Urinary bladder (tissue), 4 donors: ENCODE results near the gene PACS1. TPM values are rescaled to one million over a fixed set of nuclear protein-coding genes. Genes with fewer than 3 reads are reported as not detected.

Experiments
- DNase-seq: peaks from one replicate; pipeline ENCODE4 v3.0.0-alpha.2; 2015; ENCODE audit errors: extremely low spot score
- H3K27ac ChIP-seq: one replicate; pipeline ENCODE4 v1.5.1; 2013; ENCODE audit warnings: low read depth, mild to moderate bottlenecking, moderate library complexity
- H3K36me3 ChIP-seq: one replicate; pipeline ENCODE4 v1.6.1; 2013; ENCODE audit warnings: mild to moderate bottlenecking, moderate library complexity; ENCODE audit not compliant: insufficient read depth
- H3K4me1 ChIP-seq: one replicate; pipeline ENCODE4 v1.6.1; 2013; ENCODE audit warnings: mild to moderate bottlenecking, moderate library complexity; ENCODE audit not compliant: insufficient read depth
- H3K4me3 ChIP-seq: one replicate; pipeline ENCODE4 v1.5.1; 2013; ENCODE audit warnings: low read depth, low read length
- WGBS: extraction: QIAGEN DNeasy Blood & Tissue Kit; methylation state at CpG from one replicate; pipeline ENCODE4 v1.1.7; 2013; 5-methylcytosine and 5-hydroxymethylcytosine counted together
- polyA plus RNA-seq: library from polyadenylated mRNA; stranded (reverse); fragments of 200-250 nt; gene quantifications from one replicate; pipeline ENCODE4 v1.2.3, GENCODE V29; 2013
- total RNA-seq: library from RNA; depleted of rRNA; stranded (reverse); fragments of >200 nt; gene quantifications from one replicate; pipeline ENCODE4 v1.2.3, GENCODE V29; 2014
- donor health status: healthy with polysubstance abuse.
- donor health status: healthy.

The PACS1 gene
- total and polyA plus RNA-seq, 2 donors = 41.3 to 42.3 TPM

DNA sequence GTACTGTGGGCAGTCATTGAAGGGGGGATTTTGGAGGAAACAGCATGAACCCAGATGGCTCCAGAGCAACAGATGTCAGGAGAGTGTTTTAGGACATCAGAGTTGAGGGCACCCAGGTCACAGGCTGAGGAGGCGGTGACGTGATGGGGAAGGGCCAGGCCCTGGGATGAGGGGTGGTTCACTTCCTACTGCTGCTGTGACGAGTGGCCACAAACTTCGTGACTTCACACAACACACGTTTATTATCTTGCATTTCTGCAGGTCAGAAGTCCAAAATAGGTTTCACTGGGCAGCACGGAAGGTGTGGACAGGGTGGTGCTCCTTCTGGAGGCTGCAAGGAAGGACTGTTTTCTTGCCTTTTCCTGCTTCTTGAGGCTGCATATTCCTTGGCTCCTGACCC lies 120.7 kb downstream of the PACS1 start:
- no peaks in the 10 kb centered on the region for H3K36me3 ChIP-seq
- 63% methylated on average over 6 of the region's 6 CpGs for WGBS
- no peaks in the 10 kb centered on the region for H3K4me1 ChIP-seq
- H3K4me3 ChIP-seq = no peak overlapping the region
- H3K27ac ChIP-seq = no peak overlapping the region
- DNase-seq = no peak

DNA sequence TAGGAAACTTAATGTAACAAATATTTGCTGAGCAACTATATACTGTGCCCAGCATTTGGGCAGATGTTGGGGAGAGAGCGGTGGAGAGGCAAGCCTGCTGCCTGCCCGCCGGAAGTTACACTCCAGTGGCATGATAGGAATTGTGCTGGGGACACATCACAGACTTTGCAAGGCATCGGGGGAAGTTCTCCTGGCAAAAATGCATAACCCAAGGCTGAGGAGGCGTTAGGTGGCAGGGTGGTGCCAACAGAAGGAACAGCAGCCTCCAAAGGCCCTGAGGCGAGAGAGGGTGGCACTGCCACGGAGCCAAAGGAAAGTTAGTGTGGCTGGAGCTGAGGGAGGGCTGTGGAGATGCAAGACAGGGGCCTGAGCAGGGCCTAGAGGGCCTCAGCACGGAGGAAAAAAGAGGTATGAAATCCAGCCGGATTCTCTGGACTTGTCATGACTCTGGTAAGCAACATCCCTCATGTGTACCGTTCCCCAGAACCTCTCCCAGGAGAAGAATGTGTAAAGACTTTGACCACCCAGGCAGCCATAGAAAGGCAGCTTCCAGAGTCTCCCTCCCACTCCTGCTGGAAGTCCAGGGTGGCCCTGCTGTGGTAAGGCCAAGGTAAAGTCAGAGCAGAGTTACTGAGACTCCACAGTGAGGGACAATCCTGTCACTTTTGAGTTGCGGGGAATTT lies 122.2 kb downstream of the PACS1 start:
- no peaks in the 10 kb centered on the region for H3K36me3 ChIP-seq
- no peak overlapping the region for H3K27ac ChIP-seq
- 68% methylated on average over 11 of the region's 11 CpGs for WGBS
- no peak overlapping the region for H3K4me3 ChIP-seq
- no peaks in the 10 kb centered on the region for H3K4me1 ChIP-seq
- DNase-seq = no peak

DNA sequence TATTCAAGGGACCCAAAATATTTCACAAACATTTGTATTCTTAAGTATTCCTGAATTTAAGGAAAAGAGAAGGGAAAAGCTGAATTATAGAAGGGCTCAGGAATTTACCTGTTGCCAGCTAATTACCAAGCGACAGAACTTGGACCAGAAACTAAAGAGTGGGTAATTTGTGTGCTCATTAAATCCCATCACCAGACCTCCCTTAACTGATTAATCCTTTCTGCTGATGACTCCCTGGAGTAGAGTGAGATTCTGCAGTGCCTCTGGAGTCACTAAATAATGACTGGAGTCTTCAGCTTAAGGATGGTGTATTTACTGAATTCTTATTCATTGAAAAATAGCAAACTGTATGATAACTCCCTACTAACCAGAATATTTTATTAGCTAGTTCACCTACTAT lies 124.3 kb downstream of the PACS1 start:
- WGBS = 93% methylated on average over 1 of the region's 1 CpG

DNA sequence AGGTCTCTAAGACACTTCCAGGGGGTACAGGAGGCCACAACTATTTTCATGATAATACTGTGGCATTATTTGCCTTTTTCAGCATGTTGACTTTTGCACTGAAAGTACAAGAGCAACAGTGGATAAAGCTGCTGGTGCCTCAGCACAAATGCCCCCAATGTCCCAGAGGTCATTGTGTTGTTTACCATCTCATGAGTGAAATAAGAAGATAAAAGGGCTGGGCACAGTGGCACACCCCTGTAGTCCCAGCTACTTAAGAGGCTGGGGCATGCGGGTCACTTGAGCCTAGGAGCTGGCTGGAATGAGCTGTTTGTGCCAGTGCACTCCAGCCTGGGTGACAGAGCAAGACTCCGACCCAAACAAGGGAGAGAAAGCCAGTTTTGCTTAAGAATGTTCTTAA lies 125.8 kb downstream of the PACS1 start:
- WGBS = 87% methylated on average over 2 of the region's 2 CpGs
- Histone ChIP-seq H3K4me1 (no peaks in the 10 kb centered on the region), H3K27ac (no peak overlapping the region), H3K4me3 (no peak overlapping the region), H3K36me3 (no peaks in the 10 kb centered on the region)
- no peak for DNase-seq

More for the DNA sequence above, 124.3 kb downstream of the PACS1 start:
- no peaks in the 10 kb centered on the region for H3K4me1 ChIP-seq
- no peaks in the 10 kb centered on the region for H3K36me3 ChIP-seq
- DNase-seq = no peak
- no peak overlapping the region for H3K27ac ChIP-seq
- no peak overlapping the region for H3K4me3 ChIP-seq

DNA sequence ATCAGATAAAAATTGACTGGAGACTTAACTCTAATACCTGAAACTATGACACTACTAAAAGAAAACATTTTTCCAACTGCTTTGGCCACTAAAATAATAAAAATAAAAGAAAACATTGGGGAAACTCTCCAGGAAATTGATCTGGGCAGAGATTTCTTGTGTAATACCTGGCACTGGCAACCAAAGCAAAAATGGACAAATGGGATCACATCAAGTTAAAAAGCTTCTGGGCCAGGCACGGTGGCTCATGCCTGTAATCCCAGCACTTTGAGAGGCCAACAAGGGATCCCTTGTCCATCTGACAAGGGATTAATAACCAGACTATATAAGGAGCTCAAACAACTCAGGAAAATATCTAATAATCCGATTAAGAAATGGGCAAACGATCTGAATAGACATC lies 133.8 kb downstream of the PACS1 start:
- DNase-seq = no peak
- no peaks in the 10 kb centered on the region for H3K4me1 ChIP-seq
- H3K4me3 ChIP-seq = no peak overlapping the region
- H3K36me3 ChIP-seq = no peaks in the 10 kb centered on the region
- no peak overlapping the region for H3K27ac ChIP-seq
- 91% methylated on average over 3 of the region's 3 CpGs for WGBS

DNA sequence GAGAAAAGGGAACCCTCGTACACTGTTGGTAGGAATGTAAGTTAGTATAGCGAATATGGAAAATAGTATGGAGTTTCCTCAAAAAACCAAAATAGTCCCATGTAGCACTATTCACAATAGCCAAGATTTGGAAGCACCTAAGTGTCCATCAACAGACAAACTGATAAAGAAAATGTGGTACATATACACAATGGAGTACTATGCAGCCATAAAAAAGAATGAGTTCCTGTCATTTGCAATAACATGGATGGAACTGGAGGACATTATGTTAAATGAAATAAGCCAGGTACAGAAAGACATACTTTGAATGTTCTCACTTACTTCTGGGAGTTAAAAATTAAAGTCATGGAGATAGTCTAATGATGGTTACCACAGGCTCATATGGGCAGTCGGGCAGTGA lies 134.3 kb downstream of the PACS1 start:
- Histone ChIP-seq H3K36me3 (no peaks in the 10 kb centered on the region), H3K4me3 (no peak overlapping the region), H3K27ac (no peak overlapping the region), H3K4me1 (no peaks in the 10 kb centered on the region)
- no peak for DNase-seq
- WGBS = 97% methylated on average over 3 of the region's 3 CpGs

DNA sequence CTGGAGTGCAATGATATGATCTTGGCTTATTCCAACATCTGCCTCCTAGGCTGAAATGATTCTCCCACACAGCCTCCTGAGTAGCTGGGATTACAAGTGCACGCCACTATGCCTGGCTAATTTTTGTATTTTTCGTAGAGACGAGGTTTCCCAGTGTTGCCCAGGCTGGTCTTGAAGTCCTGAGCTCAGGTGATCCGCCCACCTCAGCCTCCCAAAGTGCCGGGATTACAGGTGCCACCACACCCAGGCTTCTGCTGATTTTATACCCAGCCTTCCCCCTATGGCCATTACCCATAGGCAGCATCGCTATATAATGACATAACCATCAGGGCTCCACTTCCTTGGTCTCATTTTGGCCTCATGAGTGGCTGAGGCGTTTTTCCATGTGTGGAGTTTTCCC lies 137.7 kb downstream of the PACS1 start:
- H3K4me1 ChIP-seq = no peaks in the 10 kb centered on the region
- no peak for DNase-seq
- H3K27ac ChIP-seq = no peak overlapping the region
- 89% methylated on average over 7 of the region's 7 CpGs for WGBS
- H3K4me3 ChIP-seq = no peak overlapping the region
- H3K36me3 ChIP-seq = no peaks in the 10 kb centered on the region

DNA sequence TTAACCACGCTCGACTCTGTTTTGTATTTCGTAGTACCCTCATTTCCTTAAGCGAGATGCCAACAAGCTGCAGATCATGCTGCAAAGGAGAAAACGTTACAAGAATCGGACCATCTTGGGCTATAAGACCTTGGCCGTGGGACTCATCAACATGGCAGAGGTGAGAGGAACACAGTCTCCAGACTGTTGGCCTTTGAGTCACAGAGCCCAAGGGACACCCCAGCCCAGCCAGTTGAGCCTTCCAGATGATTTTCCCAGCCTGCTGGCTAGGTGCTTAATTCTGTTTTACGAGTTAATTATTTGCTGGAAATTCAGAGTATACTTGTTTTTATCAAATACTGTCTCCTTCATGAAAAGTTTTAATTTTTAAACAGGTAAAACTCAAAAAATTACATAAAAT lies 141.0 kb downstream of the PACS1 start:
- DNase-seq = no peak
- Histone ChIP-seq H3K4me1 (no peaks in the 10 kb centered on the region), H3K4me3 (no peak overlapping the region), H3K27ac (no peak overlapping the region), H3K36me3 (no peaks in the 10 kb centered on the region)
- WGBS = 94% methylated on average over 8 of the region's 8 CpGs

DNA sequence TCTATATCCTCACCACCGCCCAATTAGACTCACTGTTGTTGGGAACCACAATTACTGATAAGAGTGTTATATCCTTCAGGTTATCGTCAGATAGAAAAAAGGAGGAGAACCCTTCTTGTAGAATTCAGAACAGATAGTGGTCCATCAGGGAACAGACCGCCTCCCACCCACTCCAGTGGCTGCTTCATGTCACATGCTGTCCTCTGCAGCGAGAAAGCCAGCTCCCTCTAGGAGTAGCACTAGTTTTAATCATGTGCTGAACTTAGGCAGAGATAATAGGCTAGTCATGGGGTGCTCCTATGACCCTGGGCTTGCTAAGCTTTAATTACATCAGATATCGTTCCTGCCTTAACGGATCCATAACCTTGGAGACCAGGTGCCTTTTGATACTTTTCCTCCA lies 146.8 kb downstream of the PACS1 start:
- no peak for DNase-seq
- Histone ChIP-seq H3K4me1 (no peaks in the 10 kb centered on the region), H3K27ac (no peak overlapping the region), H3K36me3 (no peaks in the 10 kb centered on the region), H3K4me3 (no peak overlapping the region)
- 92% methylated on average over 6 of the region's 6 CpGs for WGBS

DNA sequence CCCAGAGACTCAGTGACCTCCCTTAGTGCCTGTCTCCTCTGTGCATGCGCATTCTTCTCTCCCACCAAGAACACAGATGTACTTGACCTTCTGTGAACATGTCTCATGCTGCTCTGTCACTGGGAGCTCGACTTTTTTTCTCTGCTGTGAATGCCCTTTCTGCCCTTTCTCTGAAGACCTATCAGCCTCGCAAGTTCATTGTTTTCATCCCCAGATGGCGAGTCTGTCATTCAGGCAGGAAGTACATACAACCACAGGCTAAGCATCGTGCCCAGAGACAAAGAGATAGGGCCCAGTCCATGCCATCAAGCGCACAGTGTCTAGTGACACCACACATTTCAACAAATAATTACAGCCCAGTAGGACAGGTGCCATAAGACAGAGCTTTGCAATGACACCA lies 148.0 kb downstream of the PACS1 start:
- DNase-seq = no peak
- no peaks in the 10 kb centered on the region for H3K4me1 ChIP-seq
- no peaks in the 10 kb centered on the region for H3K36me3 ChIP-seq
- WGBS = 86% methylated on average over 6 of the region's 6 CpGs
- no peak overlapping the region for H3K4me3 ChIP-seq
- H3K27ac ChIP-seq = no peak overlapping the region

DNA sequence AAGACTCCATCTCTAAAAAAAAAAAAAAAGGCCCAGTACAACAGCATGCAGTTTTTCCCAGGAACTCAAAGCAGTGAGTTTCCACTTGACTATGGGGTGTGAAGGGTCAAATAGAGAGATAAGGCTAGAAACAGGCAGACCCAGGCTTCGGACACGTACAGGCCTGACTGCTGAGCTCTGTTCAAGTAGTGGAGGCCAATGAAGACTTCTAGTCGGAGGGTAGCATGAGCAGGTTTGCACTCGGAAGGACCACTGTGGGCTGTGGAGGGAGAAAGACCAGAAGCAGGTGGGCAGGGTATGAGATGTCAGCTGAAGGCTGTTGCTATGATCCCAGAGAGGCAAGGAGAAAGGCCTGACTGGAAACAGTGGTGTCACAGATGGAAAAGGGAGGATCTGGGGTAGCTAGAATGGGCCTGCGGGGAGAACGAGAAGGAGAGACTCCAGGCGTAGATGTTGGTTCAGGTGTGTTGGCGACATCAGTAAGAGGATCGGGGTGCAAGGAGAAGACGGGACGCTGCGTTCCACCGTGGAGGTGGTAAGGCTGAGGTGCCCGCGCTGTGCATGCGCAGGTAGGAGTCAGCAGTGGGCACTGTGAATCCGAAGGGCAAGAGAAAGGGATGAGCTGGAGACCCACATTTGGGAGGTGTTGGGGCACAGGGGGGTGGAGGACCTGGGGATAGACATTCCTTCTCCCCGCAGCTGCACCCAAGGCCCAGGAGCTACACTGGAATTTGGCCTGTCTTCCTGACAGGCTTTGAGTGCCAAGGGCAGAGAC lies 149.0 kb downstream of the PACS1 start:
- H3K4me1 ChIP-seq = no peaks in the 10 kb centered on the region
- DNase-seq = no peak
- no peak overlapping the region for H3K4me3 ChIP-seq
- WGBS = 94% methylated on average over 18 of the region's 18 CpGs
- H3K27ac ChIP-seq = no peak overlapping the region
- no peaks in the 10 kb centered on the region for H3K36me3 ChIP-seq

DNA sequence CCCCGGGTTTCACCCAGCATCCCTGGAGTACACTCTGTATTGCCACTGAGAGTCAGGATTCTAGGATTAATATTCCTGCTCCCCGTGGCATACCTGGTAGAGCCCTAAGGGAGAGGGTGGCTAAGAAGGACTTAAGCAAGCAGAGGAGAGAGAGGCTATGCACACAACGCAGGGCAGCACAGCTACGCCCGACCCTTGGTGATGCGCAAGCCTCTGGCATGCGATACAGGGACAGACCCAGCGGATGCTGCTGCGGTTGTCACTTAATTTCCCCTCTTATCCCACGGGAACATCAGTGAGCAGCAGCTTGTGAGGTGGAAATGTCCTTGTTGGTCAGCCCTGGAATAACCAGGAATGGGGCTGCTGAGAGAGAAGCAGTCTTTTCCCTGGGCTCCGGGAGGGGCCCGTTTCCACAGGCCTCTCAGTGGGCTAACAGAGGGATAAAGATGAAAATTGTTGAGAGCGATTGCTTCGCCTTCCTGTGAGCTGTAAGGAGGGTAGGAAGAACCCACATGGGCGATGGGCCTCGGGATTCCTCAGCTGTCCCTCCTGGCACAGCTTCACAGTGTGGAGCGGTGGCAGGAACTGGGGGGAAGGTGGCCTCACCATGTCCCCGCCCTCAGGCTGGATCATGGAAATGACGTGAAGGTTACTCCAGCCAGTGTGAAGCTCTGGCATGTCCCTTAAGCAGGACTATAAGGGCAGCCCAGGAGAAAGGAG lies 149.9 kb downstream of the PACS1 start:
- Histone ChIP-seq H3K36me3 (no peaks in the 10 kb centered on the region), H3K4me3 (no peak overlapping the region), H3K27ac (no peak overlapping the region), H3K4me1 (no peaks in the 10 kb centered on the region)
- DNase-seq = no peak
- WGBS = 90% methylated on average over 19 of the region's 19 CpGs

DNA sequence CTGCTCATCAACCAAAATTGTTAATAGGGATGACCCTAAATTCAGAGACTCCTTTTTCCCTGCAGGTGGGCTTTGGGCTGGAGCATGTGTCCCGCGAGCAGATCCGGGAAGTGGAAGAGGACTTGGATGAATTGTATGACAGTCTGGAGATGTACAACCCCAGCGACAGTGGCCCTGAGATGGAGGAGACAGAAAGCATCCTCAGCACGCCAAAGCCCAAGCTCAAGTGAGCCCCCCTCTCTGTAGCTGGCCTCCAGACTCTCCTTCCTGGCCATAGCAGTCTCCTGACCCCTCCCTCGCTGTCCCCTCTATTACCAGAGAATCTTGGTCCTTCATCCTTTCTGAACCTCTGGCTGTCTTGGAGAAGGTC lies 150.5 kb downstream of the PACS1 start:
- DNase-seq = no peak
- Histone ChIP-seq H3K27ac (no peak overlapping the region), H3K4me3 (no peak overlapping the region), H3K4me1 (no peaks in the 10 kb centered on the region), H3K36me3 (no peaks in the 10 kb centered on the region)
- 96% methylated on average over 6 of the region's 6 CpGs for WGBS

DNA sequence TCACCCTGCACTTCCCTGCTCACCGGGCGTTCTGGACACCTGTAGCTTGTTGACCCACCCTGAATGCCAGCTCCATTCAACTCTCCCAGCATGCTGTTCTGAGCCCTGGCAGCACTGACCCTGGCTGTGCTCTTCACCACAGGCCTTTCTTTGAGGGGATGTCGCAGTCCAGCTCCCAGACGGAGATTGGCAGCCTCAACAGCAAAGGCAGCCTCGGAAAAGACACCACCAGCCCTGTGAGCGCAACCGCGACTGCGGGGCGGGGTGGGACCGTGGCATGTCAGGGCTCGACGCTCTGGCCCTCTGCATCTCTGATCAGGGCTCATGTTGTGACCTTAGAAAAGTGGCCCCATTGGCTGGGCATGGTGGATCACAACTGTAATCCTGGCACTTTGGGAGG lies 150.9 kb downstream of the PACS1 start:
- no peak for DNase-seq
- WGBS = 92% methylated on average over 13 of the region's 13 CpGs
- H3K4me1 ChIP-seq = no peaks in the 10 kb centered on the region
- H3K4me3 ChIP-seq = no peak overlapping the region
- no peaks in the 10 kb centered on the region for H3K36me3 ChIP-seq
- H3K27ac ChIP-seq = no peak overlapping the region
